ENCODE data around the gene DLEC1.

GRCh38 chr3:38085311-38085942 lies 46.4 kb downstream of the DLEC1 start:
- TF ChIP-seq RFX5 (IDR thresholded peaks at IDR 0.05; ENCODE audit: low read depth, low read length) = no peak
- no peak for TF ChIP-seq ZNF445 (CRISPR knock-in tag; IDR thresholded peaks at IDR 0.05; ENCODE audit: low read depth)
- no peak for TF ChIP-seq FOXJ3 (CRISPR knock-in tag; IDR thresholded peaks at IDR 0.05)
- no peak for TF ChIP-seq NFIC (IDR thresholded peaks at IDR 0.05)
- TF ChIP-seq POLR2B (IDR thresholded peaks at IDR 0.05; ENCODE audit: low read depth, partially characterized antibody) = no peak
- TF ChIP-seq BRD4 (IDR thresholded peaks at IDR 0.05) = no peak
- TF ChIP-seq ZSCAN32 (CRISPR knock-in tag; IDR thresholded peaks at IDR 0.05) = no peak
- TF ChIP-seq ZKSCAN3 (CRISPR knock-in tag; IDR thresholded peaks at IDR 0.05) = no peak
